HuH-7 (cell line): ENCODE data around the gene DDIT4L.
"Not testable (repeated sequence)": the region's sequence is repeated elsewhere in the genome, so short reads cannot be mapped to it uniquely, and the experiment has no call there.

Source experiments
- DNase-seq: peaks from one replicate; pipeline ENCODE4 v3.0.0; 2011; ENCODE audit warnings: low spot score

The DDIT4L gene

GRCh38 chr4:100189820-100190642 lies at the start of gene DDIT4L:
DDIT4L (minus strand) TSS chr4:100190468; CDS start chr4:100189983, 485 bp downstream.
- DNase-seq, result peak; percentile 14

- no peak for DNase-seq
Measured at GRCh38 chr4:100240008-100240407, 49.7 kb upstream of the DDIT4L start.

- no peak for DNase-seq
Measured at GRCh38 chr4:100224721-100225120, 34.5 kb upstream of the DDIT4L start.

GRCh38 chr4:100224160-100224559 lies 33.9 kb upstream of the DDIT4L start:
- no peak for DNase-seq

GRCh38 chr4:100208964-100209363 lies 18.7 kb upstream of the DDIT4L start:
- no peak for DNase-seq

GRCh38 chr4:100208459-100208858 lies 18.2 kb upstream of the DDIT4L start:
- no peak for DNase-seq

- DNase-seq, result no peak
Measured at GRCh38 chr4:100206850-100207249, 16.6 kb upstream of the DDIT4L start.

GRCh38 chr4:100198061-100198460 lies 7.8 kb upstream of the DDIT4L start:
- DNase-seq, result no peak

GRCh38 chr4:100196388-100197071 lies 6.3 kb upstream of the DDIT4L start:
- DNase-seq, result not testable (repeated sequence)

- DNase-seq, result no peak
Measured at GRCh38 chr4:100190643-100191600, 654 bp upstream of the DDIT4L start.

GRCh38 chr4:100188829-100189228 lies 1.4 kb downstream of the DDIT4L start:
- DNase-seq, result no peak

- no peak for DNase-seq
Measured at GRCh38 chr4:100187781-100188180, 2.5 kb downstream of the DDIT4L start.

GRCh38 chr4:100184787-100185186 lies 5.5 kb downstream of the DDIT4L start:
- no peak for DNase-seq

GRCh38 chr4:100177855-100178254 lies 12.4 kb downstream of the DDIT4L start:
- DNase-seq, result no peak

- no peak for DNase-seq
Measured at GRCh38 chr4:100177126-100177525, 13.1 kb downstream of the DDIT4L start.

- DNase-seq, result no peak
Measured at GRCh38 chr4:100175858-100176257, 14.4 kb downstream of the DDIT4L start.

- DNase-seq, result no peak
Measured at GRCh38 chr4:100174985-100175383, 15.3 kb downstream of the DDIT4L start.

GRCh38 chr4:100170986-100171385 lies 19.3 kb downstream of the DDIT4L start:
- no peak for DNase-seq

- DNase-seq, result no peak
Measured at GRCh38 chr4:100169491-100170485, 20.5 kb downstream of the DDIT4L start.

GRCh38 chr4:100168521-100168920 lies 21.7 kb downstream of the DDIT4L start:
- DNase-seq, result no peak
